Skeletal muscle cell (primary cell): ENCODE measurements around the gene PKNOX1.
"Not testable (repeated sequence)": the region's sequence is repeated elsewhere in the genome, so short reads cannot be mapped to it uniquely, and the experiment has no call there.

Experiments
- DNase-seq: peaks from one replicate; pipeline ENCODE4 v3.0.0-alpha.2; 2010; ENCODE audit warnings: low read depth
- H3K4me3 ChIP-seq: 2 replicates; pipeline ENCODE4 v1.5.1; 2011; ENCODE audit warnings: low read depth, mild to moderate bottlenecking, control low read depth, low read length, moderate library complexity

PKNOX1 gene

DNA sequence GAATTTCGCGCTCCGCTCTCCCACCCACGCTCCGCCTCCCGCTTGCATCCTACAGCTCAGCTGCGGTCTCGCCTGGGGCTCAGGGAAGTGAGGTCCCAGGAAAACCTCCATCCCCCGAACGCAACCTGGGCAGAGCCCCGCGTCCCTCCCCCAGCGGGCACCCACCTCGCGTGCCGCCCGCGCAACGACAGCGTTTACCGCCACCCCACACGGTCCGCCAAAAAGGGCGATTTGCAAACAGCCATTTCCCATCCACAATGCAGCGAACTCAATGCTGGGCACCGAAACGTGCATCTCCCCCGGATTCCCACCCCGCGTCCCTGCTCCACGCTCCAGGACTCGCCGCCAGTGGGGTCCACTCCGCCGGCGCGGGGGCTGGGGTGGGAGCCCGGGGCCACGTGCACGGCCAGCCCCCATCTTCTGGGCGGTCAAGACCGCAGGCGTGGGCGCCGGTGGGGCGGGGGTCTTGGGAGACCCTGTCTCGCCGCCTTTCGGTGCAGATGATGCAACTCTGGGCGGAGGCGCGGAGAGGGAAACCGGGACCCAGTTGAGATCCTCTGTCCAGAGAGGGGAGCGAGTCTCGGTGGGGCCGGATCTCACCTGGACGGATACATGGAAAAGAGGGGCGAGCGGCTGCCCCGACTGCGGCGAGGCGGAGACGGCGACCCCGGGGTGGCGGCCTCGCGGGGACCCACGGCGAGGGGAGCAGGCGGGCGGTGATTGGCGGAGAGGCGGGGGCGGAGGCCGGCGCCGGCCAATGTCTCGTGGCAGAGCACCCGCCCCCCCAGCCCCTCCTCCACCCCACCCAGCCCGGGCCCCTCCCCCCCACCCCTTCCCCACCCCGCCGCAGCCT, 101.0 kb downstream of the PKNOX1 start, which contains the start of gene CBS:
Gene CBS, minus strand, starts transcription at position 666 of the 853 bp plus-strand sequence. CDS start 3,642 bp downstream, outside the sequence.
- peak within 1 kb of the TSS; percentile 25 for H3K4me3 ChIP-seq
- DNase-seq: not testable (repeated sequence)

DNA sequence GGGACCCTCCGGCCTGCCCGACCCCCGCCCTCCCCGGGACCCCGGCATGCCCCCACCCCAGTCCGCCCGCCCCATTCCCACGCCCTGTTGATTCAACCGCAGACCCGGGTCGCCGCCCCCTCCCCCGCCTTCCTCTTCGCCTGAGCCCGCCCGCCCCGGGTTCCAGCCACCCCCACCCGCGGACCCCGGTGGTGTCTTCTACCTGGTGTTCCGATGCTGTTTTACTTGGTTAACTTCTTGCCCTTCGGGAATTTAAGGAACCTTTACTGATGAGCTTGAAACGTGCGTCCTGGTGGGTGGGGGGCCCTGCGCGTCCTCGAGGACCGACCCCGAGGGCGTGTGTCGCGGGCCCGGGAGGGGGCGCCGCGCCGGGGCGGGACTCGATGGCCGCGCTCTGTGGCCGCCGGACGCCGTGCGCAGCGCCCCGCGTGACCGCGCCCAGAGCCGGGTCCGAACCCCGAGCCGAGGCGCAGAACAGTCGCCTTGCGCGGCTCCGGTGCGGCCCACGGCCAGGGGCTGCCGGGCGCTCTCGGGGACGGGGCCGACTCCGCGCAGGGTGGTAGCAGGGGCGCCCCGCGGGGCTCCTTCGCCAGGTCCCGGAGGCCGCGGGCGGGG, 101.8 kb downstream of the PKNOX1 start:
- H3K4me3 ChIP-seq, DNase-seq: not testable (repeated sequence)

DNA sequence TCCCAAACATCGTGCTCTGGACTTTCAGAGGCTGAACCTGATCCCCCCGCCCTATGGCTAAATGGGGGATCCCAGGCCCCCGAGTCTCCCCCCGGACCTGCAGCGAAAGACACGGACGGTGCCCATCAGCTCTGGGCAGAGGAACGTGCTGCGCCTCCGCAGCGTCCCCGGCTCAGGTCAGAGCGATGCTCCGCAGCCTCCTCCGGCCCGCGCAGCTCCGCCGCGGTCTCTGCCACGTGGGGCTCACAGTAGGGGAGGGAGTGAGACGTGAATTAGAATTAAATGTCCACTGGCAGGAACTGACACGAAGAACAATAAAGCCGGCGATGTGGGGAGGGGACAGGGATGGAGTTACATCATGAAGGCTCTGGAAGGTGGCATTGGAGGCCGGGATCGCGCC, 102.3 kb downstream of the PKNOX1 start:
- H3K4me3 ChIP-seq: peak overlapping the region; percentile 25
- not testable (repeated sequence) for DNase-seq

DNA sequence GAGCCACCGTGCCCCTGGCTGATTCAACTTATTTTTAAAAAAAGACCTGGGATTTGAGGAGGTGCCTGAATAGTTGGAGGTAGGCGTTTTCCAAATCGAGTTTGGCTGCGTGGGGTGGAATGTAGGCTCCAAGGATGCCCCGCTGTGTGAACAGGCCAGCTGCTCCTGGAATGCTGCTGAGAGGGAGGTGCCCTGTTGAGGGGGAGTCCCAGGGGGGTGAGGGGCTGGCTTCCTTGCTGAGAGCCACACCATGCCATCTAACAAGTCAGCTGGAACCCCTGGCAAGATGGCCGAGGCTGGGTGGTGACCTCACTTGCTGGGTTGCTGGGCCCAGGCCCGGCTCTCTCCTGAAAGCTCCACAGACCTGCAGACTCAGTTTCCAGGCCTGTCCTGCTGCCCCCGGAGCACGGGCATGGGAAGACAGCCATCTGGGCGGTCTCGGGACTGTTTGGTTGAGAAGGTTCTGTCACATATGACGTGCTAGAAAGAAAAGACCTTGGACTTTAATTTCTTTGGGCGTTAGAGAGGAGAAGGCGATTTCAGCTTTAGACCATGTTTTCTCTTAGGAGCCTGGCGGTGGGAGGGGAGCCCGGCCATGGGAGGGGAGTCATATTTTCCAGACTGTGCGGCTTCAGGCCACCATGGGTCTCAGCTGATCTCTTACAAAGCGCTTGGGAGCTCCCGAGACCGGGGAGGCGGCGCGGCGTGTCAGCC, 108.4 kb downstream of the PKNOX1 start:
- not testable (repeated sequence) for DNase-seq, H3K4me3 ChIP-seq
